Testis (tissue), 3 donors: ENCODE measurements around the gene S1PR1. TPM values are rescaled to one million over a fixed set of nuclear protein-coding genes. Genes with fewer than 3 reads are reported as not detected.

Experiments used
- DNase-seq: peaks from one replicate; pipeline ENCODE4 v3.0.0-alpha.2; 2019
- H3K27ac ChIP-seq, 2 donors: fragments of 200-600 bp; sonication (generic); one replicate each; pipeline ENCODE4 v1.5.1; 2019
- H3K27me3 ChIP-seq: fragments of 200-600 bp; sonication (generic); one replicate; pipeline ENCODE4 v1.5.1; 2019
- H3K36me3 ChIP-seq: fragments of 200-600 bp; sonication (generic); one replicate; pipeline ENCODE4 v1.5.1; 2017; ENCODE audit warnings: low read depth; ENCODE audit errors: missing control alignments
- H3K4me1 ChIP-seq: fragments of 200-600 bp; sonication (generic); one replicate; pipeline ENCODE4 v1.5.1; 2019
- H3K4me3 ChIP-seq, 2 donors: fragments of 200-600 bp; sonication (generic); one replicate each; pipeline ENCODE4 v1.5.1; 2017 to 2019
- H3K9me3 ChIP-seq: fragments of 200-600 bp; sonication (generic); one replicate; pipeline ENCODE4 v1.5.1; 2017
- POLR2A ChIP-seq: fragments of 450-650 bp; IDR thresholded peaks from one replicate; pipeline ENCODE4 v1.6.1; 2017; ENCODE audit warnings: antibody characterized with exemption, mild to moderate bottlenecking, moderate library complexity
- WGBS, 2 donors: methylation state at CpG; one replicate each; pipeline ENCODE4 v1.1.5; 2018; 5-methylcytosine and 5-hydroxymethylcytosine counted together
- intact Hi-C: fragments of 100-400 bp; cut with DNase I; formaldehyde crosslinking; loops from one replicate; pipeline ENCODE4 v1.15.1; 2023; ENCODE audit warnings: low total_unique reads
- polyA plus RNA-seq: library from polyadenylated mRNA; stranded (reverse); fragments of 350-450 nt; fragmentation: Illumina TruSeq; extraction: RNeasy Lipid Tissue Mini Kit (QIAGEN cat#74804); gene quantifications from one replicate; pipeline ENCODE4 v1.2.3, GENCODE V29; 2014; ENCODE audit warnings: low read depth, low replicate concordance; ENCODE audit not compliant: insufficient read depth
- total RNA-seq, 2 donors: library from RNA; depleted of rRNA; stranded (reverse); fragments of >200 nt; gene quantifications; one replicate each; pipeline ENCODE4 v1.2.3, GENCODE V29; 2016
- TF ChIP-seq, protein P1 (sequence below), 3 experiments: fragments of 450-650 bp in 2 of 3; fragments of 200-600 bp in 1 of 3; sonication (generic) in 1 of 3; IDR thresholded peaks; one replicate each; pipeline ENCODE4 v1.5.1; 2016 to 2019; ENCODE audit warnings: antibody characterized with exemption in 3 of 3, mild to moderate bottlenecking in 2 of 3, moderate library complexity in 1 of 3

S1PR1 gene
- total and polyA plus RNA-seq, 3 donors from 2014 or later, result 6.4 to 11.5 (median 9.3) TPM

DNA sequence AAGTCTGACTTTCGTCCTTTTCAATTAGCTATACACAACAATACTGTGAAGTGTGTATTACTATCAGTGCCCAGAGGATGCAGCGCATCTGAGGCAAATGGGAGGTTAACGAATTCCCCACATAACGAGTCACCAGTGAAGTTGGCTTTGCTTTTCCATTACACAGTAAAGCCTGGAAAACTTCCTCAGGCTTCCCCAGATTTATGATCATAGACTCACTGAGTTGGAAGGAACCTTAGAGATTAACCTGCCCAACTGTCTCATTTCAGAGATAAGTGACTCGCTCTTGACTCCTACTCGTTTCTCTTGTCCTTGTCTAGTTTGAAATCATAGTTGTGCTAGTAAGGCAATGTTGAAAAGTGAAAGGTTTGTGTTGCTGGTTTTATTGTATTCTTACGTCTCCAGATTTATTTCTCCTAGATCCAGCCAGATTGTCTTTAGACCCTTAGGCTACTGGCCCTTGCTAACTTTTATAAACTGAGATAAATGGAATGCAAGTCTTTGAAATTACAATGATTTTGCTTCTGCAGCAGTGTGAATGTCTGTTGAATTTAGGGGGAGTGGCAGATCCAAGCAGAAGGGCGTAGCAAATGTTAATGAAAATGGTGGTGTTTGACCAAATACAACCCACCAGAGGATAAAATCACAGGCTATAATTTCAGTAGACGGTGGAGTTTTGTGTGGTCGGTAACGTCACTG lies 17.3 kb downstream of the S1PR1 start:
- Histone ChIP-seq H3K4me3 (no peak overlapping the region), H3K36me3 (no peaks in the 10 kb centered on the region), H3K4me1 (no peaks in the 10 kb centered on the region), H3K27ac (no peak overlapping the region), H3K9me3 (no peaks in the 10 kb centered on the region), H3K27me3 (no peaks in the 10 kb centered on the region)
- intact Hi-C loops, result no loop called here
- no peak for TF ChIP-seq POLR2A
- TF ChIP-seq, protein P1, sequence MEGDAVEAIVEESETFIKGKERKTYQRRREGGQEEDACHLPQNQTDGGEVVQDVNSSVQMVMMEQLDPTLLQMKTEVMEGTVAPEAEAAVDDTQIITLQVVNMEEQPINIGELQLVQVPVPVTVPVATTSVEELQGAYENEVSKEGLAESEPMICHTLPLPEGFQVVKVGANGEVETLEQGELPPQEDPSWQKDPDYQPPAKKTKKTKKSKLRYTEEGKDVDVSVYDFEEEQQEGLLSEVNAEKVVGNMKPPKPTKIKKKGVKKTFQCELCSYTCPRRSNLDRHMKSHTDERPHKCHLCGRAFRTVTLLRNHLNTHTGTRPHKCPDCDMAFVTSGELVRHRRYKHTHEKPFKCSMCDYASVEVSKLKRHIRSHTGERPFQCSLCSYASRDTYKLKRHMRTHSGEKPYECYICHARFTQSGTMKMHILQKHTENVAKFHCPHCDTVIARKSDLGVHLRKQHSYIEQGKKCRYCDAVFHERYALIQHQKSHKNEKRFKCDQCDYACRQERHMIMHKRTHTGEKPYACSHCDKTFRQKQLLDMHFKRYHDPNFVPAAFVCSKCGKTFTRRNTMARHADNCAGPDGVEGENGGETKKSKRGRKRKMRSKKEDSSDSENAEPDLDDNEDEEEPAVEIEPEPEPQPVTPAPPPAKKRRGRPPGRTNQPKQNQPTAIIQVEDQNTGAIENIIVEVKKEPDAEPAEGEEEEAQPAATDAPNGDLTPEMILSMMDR (IDR thresholded peaks at IDR 0.05), result no peak
- no peak for DNase-seq
- WGBS, 2 donors, result 47 to 50% methylated on average over 11 of the region's 11 CpGs

DNA sequence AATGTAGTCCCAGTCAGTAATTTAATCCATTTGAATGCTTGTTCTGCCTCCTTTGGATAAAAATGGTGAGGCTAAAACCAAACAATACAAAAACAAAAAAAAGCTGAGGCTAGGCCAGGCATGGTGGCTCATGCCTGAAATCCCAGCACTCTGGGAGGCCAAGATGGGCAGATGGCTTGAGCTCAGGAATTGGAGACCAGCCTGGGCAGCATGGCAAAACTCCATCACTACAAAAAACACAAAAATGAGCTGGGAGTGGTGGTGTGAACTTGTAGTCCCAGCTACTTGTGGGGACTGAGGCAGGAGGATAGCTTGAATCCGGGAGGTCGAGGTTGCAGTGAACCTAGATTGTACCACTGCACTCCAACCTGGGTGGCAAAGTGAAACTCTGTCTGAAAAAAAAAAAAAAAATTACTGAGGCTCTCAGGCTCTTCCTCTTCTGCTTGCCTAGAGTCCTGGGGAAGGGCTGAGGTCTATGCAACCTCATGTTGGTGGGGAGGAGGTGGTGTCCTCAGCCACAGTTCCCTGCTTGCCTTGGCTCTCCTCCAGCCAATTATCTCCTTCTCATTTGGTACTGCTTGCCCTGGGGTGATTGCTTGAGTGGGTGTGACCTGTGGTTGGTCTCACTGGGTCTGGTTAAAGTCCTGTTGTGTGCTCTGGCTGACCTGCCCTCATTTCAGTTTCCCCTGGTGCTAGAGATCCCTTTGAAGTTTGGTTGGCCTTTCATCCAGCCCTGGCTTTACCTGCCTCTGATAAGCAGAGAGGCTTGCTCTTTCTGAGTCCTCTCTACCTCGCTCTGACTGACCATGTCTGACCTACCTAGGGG lies 20.9 kb downstream of the S1PR1 start:
- Histone ChIP-seq H3K36me3 (no peaks in the 10 kb centered on the region), H3K27me3 (no peaks in the 10 kb centered on the region), H3K4me3 (no peak overlapping the region), H3K27ac (no peak overlapping the region), H3K9me3 (no peaks in the 10 kb centered on the region), H3K4me1 (no peaks in the 10 kb centered on the region)
- intact Hi-C loops, result no loop called here
- TF ChIP-seq, protein P1 (IDR thresholded peaks at IDR 0.05), result no peak
- no peak for TF ChIP-seq POLR2A
- DNase-seq, result no peak
- WGBS, 2 donors, result 79 to 94% methylated on average over 3 of the region's 3 CpGs

DNA sequence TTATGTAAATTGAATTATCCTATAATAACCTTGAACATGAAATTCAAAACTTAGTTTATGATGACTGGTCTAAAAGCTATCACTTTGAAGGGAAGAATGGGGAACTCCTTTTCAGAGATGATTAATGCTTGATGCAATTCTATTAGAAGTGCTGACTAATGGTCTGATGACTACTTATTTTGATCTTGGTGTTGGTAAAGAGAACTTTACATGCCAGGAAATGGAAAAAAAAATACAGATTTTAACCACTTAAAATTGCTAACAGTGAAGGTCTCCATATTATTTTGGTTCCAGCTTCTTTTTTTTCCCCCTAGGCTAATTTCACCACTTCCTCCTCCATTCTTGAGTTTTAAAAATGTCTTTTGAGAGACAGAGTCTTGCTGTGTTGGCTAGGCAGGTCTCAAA lies 22.9 kb downstream of the S1PR1 start:
- no peak overlapping the region for H3K27ac ChIP-seq
- H3K27me3 ChIP-seq, result no peaks in the 10 kb centered on the region
- DNase-seq, result no peak
- no peak overlapping the region for H3K4me3 ChIP-seq
- no peak for TF ChIP-seq POLR2A
- TF ChIP-seq, protein P1 (IDR thresholded peaks at IDR 0.05), result no peak
- intact Hi-C loops, result no loop called here
- H3K9me3 ChIP-seq, result no peaks in the 10 kb centered on the region
- no peaks in the 10 kb centered on the region for H3K36me3 ChIP-seq
- no peaks in the 10 kb centered on the region for H3K4me1 ChIP-seq

DNA sequence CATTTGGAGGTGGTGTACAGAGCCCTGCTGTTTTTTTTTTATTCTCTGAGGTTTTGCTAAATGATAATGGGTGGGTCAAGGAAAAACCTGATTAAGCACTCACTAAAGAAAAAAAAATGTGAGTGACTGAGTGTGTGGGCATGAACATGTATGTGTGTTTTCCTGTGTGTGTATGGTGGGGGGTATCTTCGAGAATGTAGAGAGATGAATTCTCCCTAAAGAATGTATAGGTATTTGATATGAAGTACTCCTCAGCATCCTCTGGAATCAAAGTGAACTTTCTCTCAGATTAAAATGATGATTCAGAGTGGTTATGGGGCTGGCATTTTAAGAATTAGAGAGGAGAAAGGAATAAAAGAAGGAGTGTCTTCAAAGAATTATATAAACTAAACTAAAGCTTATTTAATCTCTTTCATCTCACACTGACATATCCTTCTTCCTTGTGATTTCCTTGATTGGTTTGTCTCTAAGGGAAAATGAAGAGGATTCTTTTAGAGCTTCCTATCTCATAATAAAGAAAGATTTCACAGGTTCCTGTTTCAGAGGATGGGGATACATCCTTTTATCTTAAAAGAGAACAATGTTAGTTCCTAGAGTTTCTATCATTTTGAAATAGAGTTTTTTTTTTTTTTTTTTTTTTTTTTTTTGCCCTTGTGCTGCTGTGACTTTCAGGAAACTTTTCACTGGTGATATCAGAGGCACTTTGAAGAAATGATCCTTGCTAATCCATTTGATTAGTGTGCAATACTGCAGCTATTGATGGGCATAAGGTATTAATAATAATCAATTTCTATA lies 23.9 kb downstream of the S1PR1 start:
- Histone ChIP-seq H3K36me3 (no peaks in the 10 kb centered on the region), H3K9me3 (no peaks in the 10 kb centered on the region), H3K4me1 (no peaks in the 10 kb centered on the region), H3K27ac (no peak overlapping the region), H3K4me3 (no peak overlapping the region), H3K27me3 (no peaks in the 10 kb centered on the region)
- DNase-seq, result no peak
- TF ChIP-seq POLR2A, result no peak
- TF ChIP-seq, protein P1 (IDR thresholded peaks at IDR 0.05), result no peak
- 50 to 61% methylated on average over 1 of the region's 1 CpG for WGBS, 2 donors
- intact Hi-C loops, result no loop called here
